ENCODE results near the gene NPC1L1. TPM values are rescaled to one million over a fixed set of nuclear protein-coding genes. Genes with fewer than 3 reads are reported as not detected.

Gene NPC1L1
- total and polyA plus RNA-seq, 9 donors = 0.05 to 0.28 (median 0.22) TPM

DNA sequence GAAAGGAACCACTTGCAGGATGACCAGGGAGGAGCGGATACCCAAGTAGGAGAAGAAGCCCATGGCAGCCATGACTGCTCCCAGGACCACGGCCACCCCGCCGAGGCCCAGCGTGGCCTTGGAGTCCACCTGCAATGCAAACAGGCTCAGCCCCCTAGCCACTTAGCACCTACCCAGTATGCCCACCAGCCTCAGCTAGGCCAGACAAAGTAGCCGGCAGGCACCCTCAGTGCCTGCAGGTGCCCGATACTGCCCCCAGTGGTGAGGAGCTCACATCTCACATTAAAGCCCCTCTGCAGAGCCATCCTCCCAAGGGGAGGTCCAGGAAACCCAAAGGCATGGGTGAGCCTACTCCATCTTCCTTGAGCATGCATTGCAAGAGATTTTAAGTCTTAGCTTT lies 6.6 kb downstream of the NPC1L1 start:
- 46 to 55% (median 48%) methylated on average over 3 to 7 of the region's 7 CpGs for WGBS, 3 donors

DNA sequence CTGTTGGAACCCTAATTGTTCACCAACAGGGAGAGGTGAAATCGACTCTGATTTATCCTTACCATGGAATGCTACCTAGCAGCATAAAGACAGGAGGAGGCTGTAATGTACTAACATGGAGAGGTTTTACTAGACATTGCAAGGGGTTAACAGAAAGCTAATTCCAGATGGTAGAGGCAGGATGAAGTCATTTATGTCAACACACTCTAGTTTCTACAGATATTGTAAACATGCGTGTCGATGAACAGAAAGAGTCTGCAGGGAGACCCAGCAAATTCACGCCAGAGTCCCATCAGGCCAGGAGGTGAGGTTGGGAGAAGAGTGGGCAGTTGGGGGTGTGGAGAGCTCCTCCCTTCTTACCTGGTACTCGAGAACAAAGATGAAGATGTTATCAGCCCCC lies 7.0 kb downstream of the NPC1L1 start:
- Histone ChIP-seq H3K9me3 (no peaks in the 10 kb centered on the region), H3K27me3 (no peaks in the 10 kb centered on the region), H3K4me3 (no peak overlapping the region), H3K27ac (no peak overlapping the region), H3K4me1 (ENCODE audit: insufficient read depth) (no peaks in the 10 kb centered on the region), H3K36me3 (no peaks in the 10 kb centered on the region)
- WGBS, 3 donors = 45 to 66% (median 55%) methylated on average over 5 of the region's 5 CpGs
- intact Hi-C loops (cut with DNase I) = no loop called here
- no peak for DNase-seq
- TF ChIP-seq EP300 (IDR thresholded peaks at IDR 0.05) (no peak), POLR2A (IDR thresholded peaks at IDR 0.05) (no peak)
- TF ChIP-seq, protein P1, sequence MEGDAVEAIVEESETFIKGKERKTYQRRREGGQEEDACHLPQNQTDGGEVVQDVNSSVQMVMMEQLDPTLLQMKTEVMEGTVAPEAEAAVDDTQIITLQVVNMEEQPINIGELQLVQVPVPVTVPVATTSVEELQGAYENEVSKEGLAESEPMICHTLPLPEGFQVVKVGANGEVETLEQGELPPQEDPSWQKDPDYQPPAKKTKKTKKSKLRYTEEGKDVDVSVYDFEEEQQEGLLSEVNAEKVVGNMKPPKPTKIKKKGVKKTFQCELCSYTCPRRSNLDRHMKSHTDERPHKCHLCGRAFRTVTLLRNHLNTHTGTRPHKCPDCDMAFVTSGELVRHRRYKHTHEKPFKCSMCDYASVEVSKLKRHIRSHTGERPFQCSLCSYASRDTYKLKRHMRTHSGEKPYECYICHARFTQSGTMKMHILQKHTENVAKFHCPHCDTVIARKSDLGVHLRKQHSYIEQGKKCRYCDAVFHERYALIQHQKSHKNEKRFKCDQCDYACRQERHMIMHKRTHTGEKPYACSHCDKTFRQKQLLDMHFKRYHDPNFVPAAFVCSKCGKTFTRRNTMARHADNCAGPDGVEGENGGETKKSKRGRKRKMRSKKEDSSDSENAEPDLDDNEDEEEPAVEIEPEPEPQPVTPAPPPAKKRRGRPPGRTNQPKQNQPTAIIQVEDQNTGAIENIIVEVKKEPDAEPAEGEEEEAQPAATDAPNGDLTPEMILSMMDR (IDR thresholded peaks at IDR 0.05) = no peak

More for the DNA sequence above, 6.6 kb downstream of the NPC1L1 start:
- no peaks in the 10 kb centered on the region for H3K36me3 ChIP-seq
- no peaks in the 10 kb centered on the region for H3K4me1 ChIP-seq (ENCODE audit: insufficient read depth)
- TF ChIP-seq EP300 (IDR thresholded peaks at IDR 0.05) (no peak), POLR2A (IDR thresholded peaks at IDR 0.05) (no peak)
- TF ChIP-seq, protein P1 (IDR thresholded peaks at IDR 0.05) = no peak
- H3K27me3 ChIP-seq = no peaks in the 10 kb centered on the region
- intact Hi-C loops (cut with DNase I) = no loop called here
- H3K27ac ChIP-seq = no peak overlapping the region
- H3K4me3 ChIP-seq = no peak overlapping the region
- no peak for DNase-seq
- no peaks in the 10 kb centered on the region for H3K9me3 ChIP-seq

DNA sequence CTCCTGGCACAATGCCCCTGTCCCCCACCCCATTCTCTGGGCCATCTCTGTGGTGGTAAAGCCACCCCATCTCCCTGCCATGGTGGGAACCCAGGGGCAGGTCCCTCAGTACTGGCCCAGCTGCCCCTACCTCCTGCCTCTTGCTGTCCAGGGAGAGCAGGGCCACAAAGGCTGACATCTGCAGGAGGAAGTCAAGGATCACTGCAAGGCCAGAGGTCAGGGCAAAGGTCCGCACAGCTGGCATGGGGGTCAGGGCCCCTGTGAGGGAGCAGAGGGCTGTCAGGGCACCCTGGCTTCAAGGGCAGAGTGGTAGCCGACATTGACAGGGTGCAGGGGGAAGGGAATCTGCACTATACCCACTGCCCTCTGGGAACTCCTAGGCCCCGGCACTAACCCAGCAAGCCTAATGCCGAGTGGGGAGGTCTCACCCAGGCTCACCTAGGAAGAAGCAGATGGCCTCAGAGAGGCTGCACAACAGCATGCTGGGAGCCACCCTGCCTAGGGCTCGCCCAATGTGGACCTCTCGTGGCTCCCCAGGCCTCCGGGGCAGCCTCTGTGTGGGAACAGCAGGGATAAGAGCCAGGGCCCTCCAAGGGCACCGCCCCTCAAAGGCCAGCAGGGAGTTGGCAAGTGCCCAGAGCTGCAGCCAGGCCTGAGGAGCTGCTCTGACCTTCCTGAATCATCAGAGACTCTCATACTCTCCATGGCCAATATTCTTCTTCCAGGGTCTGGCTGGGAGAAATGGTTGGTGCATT lies 7.7 kb downstream of the NPC1L1 start:
- H3K27me3 ChIP-seq = no peaks in the 10 kb centered on the region
- no peaks in the 10 kb centered on the region for H3K36me3 ChIP-seq
- no peaks in the 10 kb centered on the region for H3K9me3 ChIP-seq
- 74 to 89% (median 78%) methylated on average over 4 to 8 of the region's 8 CpGs for WGBS, 3 donors
- no peaks in the 10 kb centered on the region for H3K4me1 ChIP-seq (ENCODE audit: insufficient read depth)
- TF ChIP-seq POLR2A (IDR thresholded peaks at IDR 0.05) = no peak
- TF ChIP-seq EP300 (IDR thresholded peaks at IDR 0.05) = no peak
- TF ChIP-seq, protein P1 (IDR thresholded peaks at IDR 0.05) = no peak
- H3K27ac ChIP-seq = no peak overlapping the region
- no peak overlapping the region for H3K4me3 ChIP-seq
- intact Hi-C loops (cut with DNase I) = no loop called here
- DNase-seq = no peak

DNA sequence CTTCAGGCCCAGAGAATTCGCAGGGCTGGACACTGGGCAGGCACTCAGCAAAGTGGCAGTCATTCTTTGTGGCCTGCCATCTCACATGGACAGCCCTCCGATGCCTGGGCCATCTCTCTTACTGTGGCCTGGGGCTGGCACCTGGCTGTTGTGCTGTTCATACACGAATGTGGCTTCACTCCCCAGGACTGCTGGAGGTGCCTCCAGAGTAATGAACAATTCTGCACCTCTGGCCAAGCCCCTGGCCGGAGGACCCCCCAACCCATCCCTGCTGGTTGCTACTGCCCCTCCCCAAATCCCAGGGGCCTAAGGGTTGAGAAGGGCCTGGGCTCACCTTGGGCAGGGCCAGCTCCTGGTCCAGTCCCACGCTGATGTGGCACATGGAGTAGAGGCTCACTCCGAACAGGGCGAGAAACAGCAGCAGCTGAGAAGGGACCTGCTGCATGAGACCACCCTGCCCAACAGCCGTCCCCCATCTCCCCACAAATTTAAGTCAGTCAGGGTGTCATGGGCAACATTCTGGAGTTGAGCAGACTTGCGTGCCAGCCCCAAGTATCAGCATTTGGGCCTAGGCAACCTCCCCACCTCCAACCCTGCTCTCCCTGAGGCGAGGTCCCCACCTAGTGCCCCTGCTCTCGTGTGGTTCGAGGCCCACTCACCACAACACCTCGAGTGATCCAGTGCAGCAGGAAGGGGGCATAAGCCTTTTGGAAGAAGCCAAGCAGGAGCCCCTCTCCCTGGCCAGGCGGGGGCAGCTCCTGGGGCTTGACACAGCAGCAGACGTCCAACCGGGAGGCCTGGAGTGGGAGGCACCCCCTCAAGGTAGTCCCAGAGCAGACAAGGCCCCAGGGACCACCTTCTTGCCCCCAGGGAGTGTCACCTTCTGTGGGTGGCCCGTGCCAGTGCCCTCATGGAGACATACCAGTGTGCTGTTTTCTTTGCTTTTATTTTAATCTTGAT lies 9.4 kb downstream of the NPC1L1 start:
- Histone ChIP-seq H3K36me3 (no peaks in the 10 kb centered on the region), H3K27ac (no peak overlapping the region), H3K4me1 (ENCODE audit: insufficient read depth) (no peaks in the 10 kb centered on the region), H3K27me3 (no peaks in the 10 kb centered on the region), H3K9me3 (no peaks in the 10 kb centered on the region), H3K4me3 (no peak overlapping the region)
- intact Hi-C loops (cut with DNase I) = no loop called here
- WGBS, 3 donors = 82 to 86% (median 84%) methylated on average over 17 of the region's 17 CpGs
- DNase-seq = no peak
- TF ChIP-seq EP300 (IDR thresholded peaks at IDR 0.05) (no peak), POLR2A (IDR thresholded peaks at IDR 0.05) (no peak)
- TF ChIP-seq, protein P1 (IDR thresholded peaks at IDR 0.05) = no peak

Data from ovary (tissue), 9 donors.